ENCODE data around the gene POU6F1.
A peak's percentile ranks its signal among the peaks of the same experiment; 100 is the strongest.

The POU6F1 gene

DNA sequence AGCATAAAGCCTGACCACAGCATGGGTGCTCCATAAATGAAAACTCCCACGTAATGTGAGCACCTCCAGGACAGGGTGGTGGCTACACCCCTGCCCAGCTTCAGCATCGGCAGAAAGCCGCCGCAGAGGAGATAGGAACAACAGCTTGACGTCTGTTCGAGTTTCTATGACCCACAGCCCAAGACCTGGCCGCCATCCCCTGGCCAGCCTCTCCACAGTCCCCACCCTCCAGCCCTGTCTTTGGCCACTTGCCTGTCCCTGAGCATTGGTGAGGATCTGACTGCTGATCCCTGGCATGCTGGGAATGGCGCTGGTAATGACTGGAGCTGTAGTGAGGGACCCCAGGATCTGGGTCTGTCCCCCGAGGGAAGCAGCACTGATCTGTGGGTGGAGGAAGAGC, 21.3 kb downstream of the POU6F1 start:
- DNase-seq = no peak

DNA sequence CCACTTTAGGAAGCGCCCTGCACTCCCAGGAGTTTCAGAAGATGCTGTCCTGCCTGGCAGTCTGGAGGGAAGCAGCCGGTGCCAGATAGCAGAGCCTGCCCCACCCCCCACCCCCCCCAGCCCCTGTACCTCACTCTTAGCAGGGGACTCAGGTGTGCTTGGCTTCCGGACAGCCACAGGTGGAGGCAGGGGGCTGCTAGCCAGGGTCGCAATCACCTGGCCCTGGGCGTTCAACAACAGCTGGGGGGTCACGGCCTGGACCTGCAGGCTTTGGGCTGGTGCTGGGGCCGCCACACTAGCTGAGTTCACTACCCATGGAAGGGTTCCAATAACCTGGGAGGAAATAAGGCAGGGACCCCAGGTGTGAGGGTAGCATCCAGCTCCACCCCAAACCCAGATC, 22.0 kb downstream of the POU6F1 start:
- no peak for DNase-seq

DNA sequence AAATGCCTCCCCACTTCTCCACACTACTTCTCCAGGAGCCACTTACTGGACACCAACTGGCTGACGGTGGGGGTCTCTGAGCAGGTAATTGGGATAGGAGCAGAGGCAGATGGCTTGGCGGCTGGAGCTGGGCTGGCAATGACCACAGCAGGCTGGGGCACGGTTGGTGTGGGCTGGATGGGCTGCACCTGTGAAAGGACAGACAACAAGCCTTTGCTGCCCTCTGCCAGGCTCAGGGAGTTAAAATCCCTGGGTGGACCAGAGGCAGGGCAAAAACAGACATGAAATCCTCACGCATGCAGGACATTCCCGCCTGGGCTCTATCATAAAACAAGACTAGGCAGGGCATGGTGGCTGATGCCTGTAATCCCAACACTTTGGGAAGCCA, 25.6 kb downstream of the POU6F1 start:
- no peak for DNase-seq

DNA sequence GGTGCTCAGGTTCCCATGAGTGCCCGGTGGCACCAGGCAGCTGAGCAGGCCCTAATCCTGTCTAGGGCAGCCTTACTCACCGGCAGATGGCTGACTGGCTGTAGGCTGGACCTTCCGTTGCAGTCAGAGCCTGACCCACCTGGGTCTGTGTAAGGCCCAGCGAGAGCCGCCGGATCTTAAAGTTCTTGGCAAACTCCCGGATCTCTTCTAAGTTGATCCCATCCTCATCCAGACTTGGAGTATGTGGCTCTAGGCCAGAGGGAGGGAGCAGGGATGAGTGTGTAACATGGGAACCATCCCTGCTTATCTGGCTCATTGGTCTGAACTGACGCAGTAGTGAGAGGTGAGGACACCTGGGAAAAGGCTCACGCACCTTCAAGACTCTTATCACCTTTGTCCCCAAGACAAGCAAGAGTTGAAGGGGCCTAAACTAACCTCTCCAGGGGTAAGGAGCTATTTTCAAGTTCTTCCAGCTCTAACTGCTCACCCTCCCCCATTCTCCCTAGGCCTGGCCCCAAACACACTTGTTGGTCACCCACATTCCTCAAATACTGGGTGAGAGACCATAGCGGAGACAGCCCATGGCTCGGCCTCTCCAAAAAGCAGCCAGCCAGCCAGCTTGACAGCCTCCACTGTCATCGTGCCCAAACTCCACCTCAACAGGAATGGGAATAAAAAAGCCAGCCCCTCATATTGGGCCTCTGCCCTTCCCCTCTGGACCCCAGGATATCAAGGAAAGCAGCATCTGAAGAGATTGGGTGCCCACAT, 26.2 kb downstream of the POU6F1 start:
- DNase-seq = no peak

DNA sequence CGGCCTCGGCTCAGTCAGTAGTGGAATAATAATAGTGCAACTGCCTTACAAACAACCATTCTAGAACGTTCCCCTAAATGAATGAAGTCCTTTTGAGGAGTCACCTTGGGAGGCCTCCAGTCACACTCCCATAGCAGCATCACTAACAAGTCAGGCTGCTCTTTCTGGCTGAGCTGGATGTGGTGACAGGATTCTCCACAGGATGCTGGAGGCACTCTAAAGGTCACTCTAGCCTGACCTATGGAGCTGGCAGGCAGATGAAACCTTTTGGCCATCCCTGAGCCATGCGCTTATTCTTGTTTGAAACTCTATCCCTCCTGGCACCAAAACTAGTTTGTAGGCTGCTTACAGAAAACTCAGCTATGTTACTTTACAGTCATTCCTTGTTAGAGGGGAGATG, 27.0 kb downstream of the POU6F1 start:
- no peak for DNase-seq

DNA sequence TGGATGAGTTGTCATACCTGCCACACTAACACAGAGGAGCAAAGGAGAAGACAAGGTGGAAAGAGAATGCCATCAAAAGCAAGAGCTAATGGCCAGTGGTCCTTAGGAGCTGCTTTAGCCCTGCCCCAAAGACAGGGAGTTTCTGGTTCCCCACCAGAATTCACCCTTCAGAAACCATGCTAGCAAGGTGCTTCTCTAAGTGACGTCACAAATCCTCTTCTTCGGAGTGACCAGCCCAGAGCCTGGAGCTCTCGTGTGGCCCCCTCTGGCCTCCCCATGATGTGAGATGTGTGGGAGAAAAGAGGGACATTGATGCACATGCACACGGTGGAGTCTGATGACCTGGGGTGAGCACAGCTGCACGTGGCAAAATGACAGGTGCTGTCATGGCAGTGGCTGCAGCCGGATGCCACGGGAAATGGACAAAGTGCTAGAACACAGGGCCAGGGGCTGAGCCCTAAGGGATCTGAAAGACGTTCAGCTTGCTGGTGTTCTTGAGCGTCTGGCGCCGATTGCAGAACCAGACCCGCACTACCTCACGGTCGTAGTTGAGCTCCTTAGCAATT, 28.0 kb downstream of the POU6F1 start:
- no peak for DNase-seq

DNA sequence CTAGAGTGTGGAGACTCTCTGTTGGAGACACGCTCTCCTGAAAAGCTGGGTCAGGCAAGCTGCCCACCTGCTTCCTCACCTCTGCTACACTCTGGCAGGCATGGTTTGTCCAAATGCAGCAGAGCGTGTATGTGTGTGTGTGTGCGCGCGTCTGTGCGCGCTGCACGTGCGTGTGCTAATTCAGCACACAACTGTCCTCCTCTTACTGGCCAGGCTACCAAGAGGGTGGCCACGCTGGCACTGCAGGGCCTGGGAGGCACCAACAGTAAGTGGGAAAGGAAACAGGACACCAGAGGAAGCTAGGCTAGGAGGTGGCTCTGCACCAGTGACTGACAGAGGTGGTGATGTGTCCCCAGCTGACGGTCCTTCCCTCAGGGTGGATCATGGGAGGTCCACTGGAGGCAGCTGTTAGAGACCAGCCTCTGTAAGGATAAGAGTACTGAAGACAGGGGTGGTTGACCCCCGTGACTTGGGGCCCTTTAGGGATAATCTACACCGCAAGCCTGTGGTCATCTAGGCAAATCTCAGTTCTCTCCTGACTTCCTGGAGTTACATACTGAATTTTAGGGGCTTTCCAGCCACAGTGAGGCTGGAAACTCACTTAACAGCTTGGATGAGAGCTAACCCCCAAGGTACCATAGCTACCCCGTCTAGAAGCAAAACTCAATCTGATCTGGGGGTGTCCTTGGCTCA, 29.4 kb downstream of the POU6F1 start:
- no peak for DNase-seq

DNA sequence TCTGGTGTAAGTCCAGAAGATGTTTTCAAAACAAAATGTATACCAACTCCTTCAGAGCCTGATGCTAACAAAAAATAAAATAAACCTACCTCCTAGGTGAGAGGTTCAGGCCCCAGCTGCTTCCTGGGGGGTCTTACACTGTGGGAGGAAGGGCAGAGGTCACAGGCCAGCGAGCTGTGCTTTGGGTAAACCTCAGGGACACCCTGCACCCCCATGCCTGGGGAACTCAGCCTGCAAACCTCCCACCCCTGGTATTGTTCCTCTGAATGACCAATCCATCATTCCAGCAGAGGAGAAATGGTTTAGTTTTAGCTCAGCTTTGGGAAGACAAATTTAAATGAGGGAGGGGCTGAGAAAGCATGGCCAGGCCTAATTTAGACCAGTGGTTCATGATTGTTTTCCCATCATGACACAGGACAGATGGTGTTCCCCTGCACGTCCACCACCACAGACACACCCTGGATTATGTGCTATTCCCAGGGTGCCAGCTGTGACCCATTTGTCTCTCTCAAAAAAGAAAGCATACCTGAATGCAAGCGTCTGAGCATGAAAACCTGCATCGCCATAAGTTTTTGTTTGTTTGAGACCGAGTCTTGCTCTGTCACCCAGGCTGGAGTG, 30.4 kb downstream of the POU6F1 start:
- DNase-seq = no peak

DNA sequence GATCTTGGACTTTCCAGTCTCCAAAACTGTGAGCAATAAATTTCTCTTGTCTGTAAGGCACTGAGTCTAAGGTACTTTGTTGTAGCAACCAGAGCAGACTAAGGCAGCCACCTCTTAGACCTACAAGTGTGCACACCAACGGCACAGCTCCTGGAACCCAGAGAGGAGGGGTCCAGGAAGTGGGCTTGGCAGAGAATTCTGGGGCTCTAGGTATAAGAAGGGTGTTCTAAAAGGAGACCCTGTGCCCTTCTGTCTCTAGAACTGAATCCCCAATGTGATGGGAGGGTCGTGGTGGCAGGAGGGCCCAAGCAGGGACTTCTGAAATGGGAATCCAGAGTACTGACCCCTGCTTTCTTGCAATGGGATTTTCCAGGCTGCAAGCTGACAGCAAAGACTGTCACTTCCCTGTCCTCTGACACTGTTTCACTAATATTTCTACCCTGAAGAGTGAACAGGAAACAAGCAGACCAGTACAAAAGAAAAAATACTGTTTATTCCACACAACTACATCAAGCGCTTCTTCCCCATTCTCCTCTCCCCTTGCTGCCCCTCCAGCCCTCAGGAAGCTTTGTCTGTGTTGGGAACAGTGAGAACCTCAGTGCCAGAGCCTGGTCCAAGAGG, 31.3 kb downstream of the POU6F1 start:
- DNase-seq = no peak

DNA sequence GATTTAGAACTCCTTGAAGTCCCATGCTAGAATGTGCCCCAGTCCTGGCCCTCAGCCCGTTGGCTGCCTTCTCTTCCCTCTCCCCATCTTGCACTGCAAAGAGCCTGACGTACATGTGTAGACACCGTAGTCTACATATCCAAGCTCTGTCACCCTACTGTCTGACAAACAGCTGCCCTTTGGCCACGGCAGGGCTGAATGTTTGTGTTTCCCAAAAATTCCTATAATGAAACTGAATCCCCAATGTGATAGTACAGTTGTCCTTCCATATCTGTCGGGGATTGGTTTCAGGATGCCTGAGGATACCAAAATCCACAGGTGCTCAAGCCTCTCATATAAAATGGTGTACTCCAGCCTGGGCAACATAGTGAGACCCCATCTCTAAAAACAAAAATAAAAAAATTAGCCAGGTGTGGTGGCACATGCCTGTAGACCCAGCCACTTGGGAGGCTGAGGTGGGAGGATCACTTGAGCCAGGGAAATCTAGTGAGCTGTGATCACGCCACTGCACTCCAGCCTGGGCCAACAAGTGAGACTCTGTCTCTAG, 32.6 kb downstream of the POU6F1 start:
- DNase-seq = no peak

DNA sequence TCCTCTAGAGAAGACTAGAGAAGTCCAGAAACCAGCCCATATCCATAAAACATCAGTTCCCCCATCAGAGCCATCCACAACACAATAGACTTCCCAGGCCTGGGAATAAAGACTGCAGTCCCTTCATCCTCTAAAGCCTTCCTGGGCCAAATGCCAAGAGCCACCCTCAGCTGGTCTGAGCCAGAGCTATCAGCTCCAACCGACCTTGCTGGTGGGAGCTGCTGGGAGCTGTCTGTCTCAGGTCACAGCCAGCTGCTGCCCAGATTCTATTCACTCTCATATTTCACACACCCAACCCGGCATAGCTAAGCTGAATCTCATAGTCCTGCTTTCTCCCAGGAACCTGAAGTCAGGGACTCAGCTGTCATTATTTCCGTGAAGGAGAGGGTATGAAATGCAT, 34.0 kb downstream of the POU6F1 start:
- DNase-seq = peak; percentile 11

DNA sequence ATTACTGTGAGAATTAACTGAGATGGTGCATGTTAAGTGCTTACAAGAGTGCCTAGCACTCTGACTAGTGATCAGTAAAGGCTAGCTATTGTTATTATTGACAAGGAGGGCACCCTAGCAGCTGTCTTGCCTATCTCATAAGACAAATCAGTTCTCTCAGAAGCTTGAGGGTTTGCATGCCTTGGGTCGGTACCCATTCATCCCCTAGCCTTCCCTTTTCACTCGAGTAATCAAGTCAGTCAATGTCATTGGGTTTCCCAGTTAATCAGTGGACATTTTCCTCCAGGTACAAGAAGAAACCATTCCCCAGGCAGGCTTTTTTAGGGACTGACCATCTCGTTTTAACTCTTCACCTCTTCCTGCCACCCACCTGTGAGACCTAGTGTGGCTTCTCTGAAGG, 34.5 kb downstream of the POU6F1 start:
- no peak for DNase-seq

DNA sequence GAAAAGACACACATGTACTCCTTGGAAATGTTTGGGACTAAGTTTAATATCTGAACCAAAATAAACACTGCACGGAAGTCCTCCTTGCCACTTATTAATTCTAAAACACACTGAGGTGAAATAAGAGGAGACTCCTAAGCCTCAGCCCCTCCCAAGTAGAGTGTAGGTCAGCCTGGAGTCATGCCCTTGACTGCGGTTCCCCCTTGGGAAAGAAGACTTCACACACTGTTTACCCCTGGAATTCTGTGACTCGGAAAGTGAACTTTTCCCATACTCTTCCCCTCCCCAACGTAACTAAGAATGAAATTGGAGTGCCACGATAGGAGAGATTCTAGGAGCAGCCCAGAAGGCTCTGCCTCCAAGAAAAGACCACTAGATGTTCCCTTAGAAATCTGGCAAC, 36.3 kb downstream of the POU6F1 start:
- no peak for DNase-seq

DNA sequence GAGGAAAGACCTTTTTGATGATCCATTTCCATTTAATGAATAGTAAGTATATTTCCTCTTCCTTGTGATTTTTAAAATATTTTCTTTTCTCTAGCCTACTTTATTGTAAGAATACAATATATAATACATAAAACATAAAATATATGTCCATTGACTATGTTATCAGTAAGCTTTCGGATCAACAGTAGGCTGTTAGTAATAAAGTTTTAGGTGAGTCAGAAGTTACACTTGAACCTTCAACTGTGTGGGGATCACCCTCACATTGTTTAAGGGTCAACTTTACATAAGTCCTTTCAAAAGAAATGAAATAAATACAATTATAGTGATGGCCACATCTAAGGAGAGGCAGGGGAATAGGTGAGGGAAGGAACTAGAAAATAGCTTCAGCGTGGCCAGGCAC, 40.0 kb downstream of the POU6F1 start:
- DNase-seq = no peak

DNA sequence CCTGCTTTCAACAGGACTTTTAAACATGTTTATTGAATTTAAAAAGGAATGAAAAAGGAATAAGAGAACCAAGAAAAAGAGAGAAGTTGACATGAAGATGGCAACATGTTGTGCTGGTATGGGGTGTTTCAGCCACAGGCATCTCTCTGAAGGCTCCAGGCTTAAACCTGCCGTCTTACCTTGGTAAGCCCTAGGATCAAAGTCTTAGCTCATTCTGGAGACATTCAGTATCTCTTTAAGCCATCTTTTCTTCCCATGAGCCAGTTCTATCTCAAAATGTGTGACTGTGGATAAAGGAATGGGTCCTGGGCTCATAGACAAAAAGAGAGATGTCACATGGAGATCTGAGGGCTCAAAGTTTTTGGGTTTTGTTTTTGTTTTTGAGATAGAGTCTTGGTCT, 43.4 kb downstream of the POU6F1 start:
- DNase-seq = no peak

DNA sequence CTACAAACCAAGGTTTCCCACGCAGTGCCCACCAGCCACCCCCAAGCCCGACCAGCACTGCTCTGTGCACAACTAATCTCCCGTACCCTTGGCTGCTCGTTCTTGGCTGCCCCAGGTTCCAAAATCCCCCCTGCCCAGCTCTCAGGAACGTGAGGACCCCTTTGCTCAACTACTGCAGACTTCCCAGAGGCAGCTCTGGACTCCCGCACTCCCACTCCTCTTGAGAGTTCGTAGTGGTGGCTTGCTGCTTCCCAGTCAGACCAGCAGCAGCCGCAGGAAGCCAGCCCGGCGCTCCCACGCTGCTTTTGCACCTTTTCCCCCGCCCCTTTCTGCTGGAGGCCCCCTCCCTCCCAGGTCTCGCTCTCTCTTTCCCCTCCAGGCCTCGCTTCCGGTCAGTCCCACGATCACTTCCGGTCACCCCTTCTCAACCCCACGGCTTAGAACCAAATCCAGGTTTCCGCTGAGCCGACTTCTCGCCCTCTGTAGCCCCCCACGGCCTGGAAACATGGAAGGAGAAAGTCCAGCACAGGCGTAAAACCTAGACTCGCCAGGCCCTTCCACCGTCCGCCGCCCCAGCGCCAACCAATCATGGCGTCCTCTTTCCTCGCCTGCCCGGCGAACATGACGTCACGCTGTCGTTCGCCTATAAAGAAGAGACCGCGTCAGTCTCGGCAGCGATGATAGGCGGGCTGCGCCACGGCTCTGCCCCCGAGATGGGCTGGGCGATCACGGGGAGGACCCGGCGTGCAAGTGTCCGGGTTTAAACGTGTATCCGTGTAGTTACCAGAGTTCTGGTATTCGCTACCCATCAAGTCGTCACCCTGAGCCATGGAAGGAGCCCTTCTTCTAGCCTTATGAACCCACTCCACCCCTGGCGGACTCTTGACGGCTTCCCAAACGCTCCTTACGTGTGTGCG, 45.1 kb downstream of the POU6F1 start, which contains the start of gene TFCP2:
Gene TFCP2 (minus strand): TSS at position 621 of the 917 bp plus-strand sequence. CDS start 713 bp downstream, outside the sequence.
- DNase-seq = peak; percentile 61

DNA sequence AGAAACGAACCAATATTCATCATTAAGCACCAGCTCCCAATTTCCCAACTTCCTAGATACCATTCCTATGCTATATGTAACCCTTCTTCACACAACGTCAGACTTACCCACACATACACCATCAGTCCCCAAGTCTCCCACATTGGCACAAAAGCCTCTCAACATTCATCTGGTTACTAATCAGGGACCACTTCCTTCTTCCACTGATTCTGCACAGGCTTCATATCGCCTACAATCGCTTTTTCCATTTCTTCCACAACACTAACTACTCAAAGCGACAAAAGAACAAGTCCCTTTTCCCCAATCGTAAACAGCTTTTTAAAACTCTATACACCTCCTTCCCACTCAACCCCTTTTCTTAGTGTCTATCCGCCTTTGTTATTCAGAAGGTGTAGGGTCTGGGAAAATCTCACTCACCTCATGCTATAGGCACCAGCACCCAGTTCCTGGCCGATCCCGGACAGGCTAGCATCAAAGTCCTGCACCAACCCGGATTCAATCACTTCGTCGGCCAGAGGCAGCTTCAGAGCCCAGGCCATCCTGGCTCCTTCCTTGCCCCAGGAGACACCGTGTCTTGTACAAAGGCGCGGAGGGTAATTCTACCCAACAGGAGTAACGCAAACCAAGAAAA, 45.9 kb downstream of the POU6F1 start:
- DNase-seq = peak; percentile 3

DNA sequence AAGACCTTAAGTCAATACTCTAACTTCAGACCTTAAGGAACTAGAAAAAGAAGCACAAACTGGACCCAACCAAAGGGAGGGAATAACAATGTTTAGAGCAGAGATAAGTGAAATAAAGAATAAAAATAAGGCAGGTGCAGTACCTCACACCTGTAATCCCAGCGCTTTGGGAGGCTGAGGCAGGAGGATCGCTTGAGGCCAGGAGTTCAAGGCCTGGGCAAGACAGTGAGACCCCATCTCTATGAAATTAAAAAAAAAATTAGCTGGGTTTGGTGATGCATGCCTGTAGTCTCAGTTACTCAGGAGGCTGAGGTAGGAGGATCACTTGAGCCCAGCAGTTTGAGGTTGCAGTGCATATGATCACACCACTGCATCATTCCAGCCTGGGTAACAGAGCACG, 54.1 kb downstream of the POU6F1 start:
- DNase-seq = no peak

DNA sequence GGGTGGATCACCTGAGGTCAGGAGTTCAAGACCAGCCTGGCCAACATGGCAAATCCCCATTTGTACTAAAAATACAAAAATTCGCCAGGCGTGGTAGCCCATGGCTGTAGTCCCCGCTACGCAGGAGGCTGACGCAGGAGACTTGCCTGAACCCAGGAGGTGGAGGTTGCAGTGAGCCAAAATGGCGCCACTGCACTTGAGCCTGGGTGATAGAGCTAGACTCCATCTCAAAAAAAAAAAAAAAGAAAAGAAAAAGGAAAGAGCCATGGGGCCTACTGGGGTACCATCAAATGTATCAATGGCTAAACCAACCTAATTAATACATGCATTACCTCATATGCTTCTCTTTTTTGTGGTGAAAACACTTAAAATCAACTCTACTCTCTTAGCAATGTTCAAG, 55.6 kb downstream of the POU6F1 start:
- no peak for DNase-seq

DNA sequence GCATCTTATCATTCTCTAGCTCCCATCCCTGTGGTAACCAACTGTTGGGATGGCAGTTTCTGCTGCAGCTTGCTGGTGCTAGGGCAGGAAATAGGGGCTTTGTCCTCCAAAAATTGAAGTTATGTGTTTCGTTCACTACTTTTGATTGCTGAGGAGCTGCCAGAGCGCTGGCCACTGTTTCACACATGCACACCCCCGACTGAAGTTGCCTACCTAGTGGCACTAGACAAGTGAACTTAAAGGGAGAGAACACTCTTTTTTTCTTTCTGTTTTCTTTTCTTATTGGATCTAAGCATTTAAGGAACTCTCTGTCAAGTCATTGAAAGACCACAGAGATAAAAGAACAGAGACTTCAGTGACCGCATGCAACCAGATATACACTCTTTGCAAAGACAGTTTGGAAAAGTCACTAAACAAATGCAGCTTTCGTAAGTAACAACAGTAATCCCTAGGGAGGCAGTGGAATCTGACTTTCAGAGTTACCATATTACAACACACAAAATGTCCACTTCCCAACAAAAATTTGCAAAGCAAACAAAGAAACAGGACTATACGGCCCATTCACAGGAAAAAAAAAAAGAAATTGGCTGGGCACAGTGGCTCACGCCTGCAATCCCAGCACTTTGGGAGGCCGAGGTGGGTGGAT, 56.9 kb downstream of the POU6F1 start:
- DNase-seq = no peak

DNA sequence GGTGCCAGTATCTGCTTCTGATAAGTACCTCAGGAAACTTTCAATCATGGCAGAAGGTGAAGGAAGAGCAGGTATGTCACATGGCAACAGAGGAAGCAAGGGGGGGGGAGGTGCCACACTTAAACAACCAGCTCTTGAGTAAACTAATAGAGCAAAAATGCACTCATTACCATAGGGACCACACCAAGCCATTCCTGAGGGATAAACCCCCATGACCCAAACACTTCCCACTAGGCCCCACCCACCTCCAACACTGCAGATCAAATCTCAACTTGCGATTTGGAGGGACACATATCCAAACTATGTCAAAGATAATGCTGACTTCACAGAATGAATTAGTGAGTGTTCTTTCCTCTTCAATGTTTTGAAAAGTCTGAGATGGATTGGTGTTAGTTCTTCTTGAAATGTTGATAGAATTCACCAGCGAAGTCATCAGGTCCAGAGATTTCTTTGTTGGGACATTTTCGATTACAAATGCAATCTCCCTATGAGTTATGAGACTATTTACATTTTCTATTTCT, 61.6 kb downstream of the POU6F1 start:
- no peak for DNase-seq

Data from DMS79 treated with DMSO at 0.1 percent for 48 hours (cell line).